ENCODE results near the gene TIGD6. TPM values are rescaled to one million over a fixed set of nuclear protein-coding genes. Genes with fewer than 3 reads are reported as not detected.

The TIGD6 gene
- total and polyA plus RNA-seq, 10 of the 15 experiments (the other 5 are each of a cell fraction or from before 2014, with no cell fraction given) = 0.84 to 4.1 (median 2.7) TPM

DNA sequence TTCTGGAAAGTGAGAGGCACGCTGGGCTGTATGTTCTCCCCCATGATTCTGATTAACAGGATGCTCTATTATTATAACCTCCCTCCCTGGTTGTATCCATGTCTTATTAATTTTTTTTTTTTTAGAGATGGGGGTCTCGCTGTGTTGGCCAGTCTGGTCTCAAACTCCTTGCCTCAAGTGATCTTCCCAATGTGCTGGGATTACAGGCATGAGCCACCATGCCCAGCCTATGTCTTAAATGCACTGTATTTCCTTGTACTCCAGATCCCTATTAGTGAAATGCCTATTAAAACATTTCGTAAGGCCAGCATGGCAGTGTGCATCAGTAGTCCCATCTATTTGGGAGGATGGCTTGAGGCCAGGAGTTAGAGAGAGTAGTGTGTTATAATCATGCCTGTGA is 7.0 kb downstream of the TIGD6 start:
- intact Hi-C loops (cut with micrococcal nuclease; ENCODE audit: unreplicated experiment) (loop anchor here (5.0 kb wide), 1 partner anchor 141 kb away; no protein-coding TSS in a partner anchor), in situ Hi-C loops (cut with MboI) (no loop called here)
- no peak for DNase-seq (ENCODE audit: low read depth, low spot score)
- CTCF ChIA-PET = interaction anchor here (0.6 to 5.3 kb wide), 19 partner anchors 11 to 375 kb away, joined by 3 to 132 read pairs (median 3); no protein-coding TSS in a partner anchor
- RAD21 ChIA-PET (ENCODE audit: unreplicated experiment) = interaction anchor here (0.7 to 1.1 kb wide), 5 partner anchors 9 to 226 kb away, joined by 3 read pairs; no protein-coding TSS in a partner anchor
- BruUV-seq (replicated peaks) = no TSS peak
- H3K36me3 ChIP-seq (ENCODE audit: control insufficient read depth in 2 of 2, insufficient read depth in 2 of 2, low read length in 1 of 2) = no peaks in the 10 kb centered on the region
- H3K27me3 ChIP-seq (replicated peaks in 1 of 2; ENCODE audit: control insufficient read depth in 2 of 2, insufficient read depth in 2 of 2, low read length in 1 of 2) = no peaks in the 10 kb centered on the region
- TF ChIP-seq CBX3 (IDR thresholded peaks at IDR 0.05; ENCODE audit: borderline replicate concordance, low read depth) = no peak
- no peak for TF ChIP-seq EED (IDR thresholded peaks at IDR 0.05; ENCODE audit: low read depth)
- TF ChIP-seq CHD1 (IDR thresholded peaks at IDR 0.05; ENCODE audit: low read depth, low read length) = no peak
- no peak for TF ChIP-seq IRF4 (IDR thresholded peaks at IDR 0.05; ENCODE audit: low read depth, low read length)
- TF ChIP-seq SUPT20H (IDR thresholded peaks at IDR 0.05; ENCODE audit: borderline replicate concordance, control insufficient read depth, low read depth, low read length) = no peak
- POLR2A ChIA-PET = no interaction called here
- H3K27ac ChIP-seq (ENCODE audit: control insufficient read depth, insufficient read depth) = no peak overlapping the region
- ATAC-seq = no peak
- no peaks in the 10 kb centered on the region for H3K9me3 ChIP-seq (replicated peaks; ENCODE audit: control insufficient read depth, insufficient read depth, low read length)
- H3K79me2 ChIP-seq (ENCODE audit: control insufficient read depth, insufficient read depth, low read length) = no peaks in the 10 kb centered on the region
- FAIRE-seq = no peak
- 91% methylated on average over 3 of the region's 3 CpGs for WGBS (ENCODE audit: insufficient coverage, insufficient replicate concordance, low lambda C conversion rate, missing lambda C conversion rate)
- H2AFZ ChIP-seq (ENCODE audit: control insufficient read depth, low read depth, low read length) = no peak overlapping the region
- H3K4me2 ChIP-seq (ENCODE audit: control insufficient read depth, insufficient read depth) = no peak overlapping the region
- SMC1A ChIA-PET (ENCODE audit: uncharacterized antibody, unreplicated experiment) = interaction anchor here (0.9 to 3.9 kb wide), 14 partner anchors 12 to 357 kb away, joined by 3 to 45 read pairs (median 4); no protein-coding TSS in a partner anchor
- no peak overlapping the region for H3K9ac ChIP-seq (ENCODE audit: control insufficient read depth, insufficient read depth, low read length)
- H3K4me1 ChIP-seq (ENCODE audit: control insufficient read depth, insufficient read depth, low read length) = no peaks in the 10 kb centered on the region
- no peak overlapping the region for H3K4me3 ChIP-seq
- no peaks in the 10 kb centered on the region for H4K20me1 ChIP-seq (ENCODE audit: control insufficient read depth, insufficient read depth)

Measured in GM12878 (cell line).